ENCODE data around the gene CTBP2. TPM values are rescaled to one million over a fixed set of nuclear protein-coding genes. Genes with fewer than 3 reads are reported as not detected.
"Not testable (repeated sequence)": the region's sequence is repeated elsewhere in the genome, so short reads cannot be mapped to it uniquely, and the experiment has no call there.

The CTBP2 gene
- total RNA-seq, 6 experiments from 2014 or later, result 70.6 to 86.9 (median 78.8) TPM

- Mint-ChIP-seq H3K36me3 (ENCODE audit: low read depth) (peaks cover 35% of the 10 kb centered on the region), H3K27me3 (ENCODE audit: insufficient read depth) (peaks cover 12% of the 10 kb centered on the region), H3K4me3 (peak overlapping the region; percentile 85), H3K9me3 (no peaks in the 10 kb centered on the region), H3K4me1 (ENCODE audit: low read depth) (peaks cover 64% of the 10 kb centered on the region), H3K27ac (peak overlapping the region; percentile 99)
- no peak for TF ChIP-seq CTCF (IDR thresholded peaks at IDR 0.05)
- DNase-seq, result no peak
Observed at GRCh38 chr10:125082881-125083575, 77.3 kb downstream of the CTBP2 start.

- not testable (repeated sequence) for H3K9me3 Mint-ChIP-seq
Observed at GRCh38 chr10:125082471-125082870, 77.9 kb downstream of the CTBP2 start.

GRCh38 chr10:125081931-125082330 is 78.4 kb downstream of the CTBP2 start:
- Mint-ChIP-seq H3K4me3 (no peak overlapping the region), H3K27ac (peak overlapping the region; percentile 99), H3K4me1 (ENCODE audit: low read depth) (peaks cover 60% of the 10 kb centered on the region), H3K27me3 (ENCODE audit: insufficient read depth) (peaks cover 12% of the 10 kb centered on the region), H3K9me3 (no peaks in the 10 kb centered on the region), H3K36me3 (ENCODE audit: low read depth) (peaks cover 29% of the 10 kb centered on the region)
- DNase-seq, result no peak
- no peak for TF ChIP-seq CTCF (IDR thresholded peaks at IDR 0.05)

More at GRCh38 chr10:125082471-125082870, 77.9 kb downstream of the CTBP2 start:
- not testable (repeated sequence) for H3K4me3 Mint-ChIP-seq, DNase-seq
- Mint-ChIP-seq H3K36me3 (ENCODE audit: low read depth) (peaks cover 29% of the 10 kb centered on the region), H3K4me1 (ENCODE audit: low read depth) (peaks cover 58% of the 10 kb centered on the region), H3K27me3 (ENCODE audit: insufficient read depth) (peaks cover 12% of the 10 kb centered on the region), H3K27ac (peak overlapping the region; percentile 99)

- H3K4me1 Mint-ChIP-seq (ENCODE audit: low read depth), result peaks cover 63% of the 10 kb centered on the region
- H3K4me3 Mint-ChIP-seq, result no peak overlapping the region
- H3K9me3 Mint-ChIP-seq, result no peaks in the 10 kb centered on the region
- no peak for TF ChIP-seq CTCF (IDR thresholded peaks at IDR 0.05)
- peaks cover 32% of the 10 kb centered on the region for H3K36me3 Mint-ChIP-seq (ENCODE audit: low read depth)
- peaks cover 10% of the 10 kb centered on the region for H3K27me3 Mint-ChIP-seq (ENCODE audit: insufficient read depth)
- H3K27ac Mint-ChIP-seq, result peak overlapping the region; percentile 50
- no peak for DNase-seq
Observed at GRCh38 chr10:125080984-125081383, 79.4 kb downstream of the CTBP2 start.

GRCh38 chr10:125080296-125080695 is 80.1 kb downstream of the CTBP2 start:
- H3K36me3 Mint-ChIP-seq (ENCODE audit: low read depth), result peaks cover 35% of the 10 kb centered on the region
- H3K9me3 Mint-ChIP-seq, result no peaks in the 10 kb centered on the region
- H3K27ac Mint-ChIP-seq, result no peak overlapping the region; the same call in 1 of the 2 replicates
- no peak for DNase-seq
- H3K4me1 Mint-ChIP-seq (ENCODE audit: low read depth), result peaks cover 62% of the 10 kb centered on the region
- no peak for TF ChIP-seq CTCF (IDR thresholded peaks at IDR 0.05)
- H3K4me3 Mint-ChIP-seq, result no peak overlapping the region
- H3K27me3 Mint-ChIP-seq (ENCODE audit: insufficient read depth), result peaks cover 8% of the 10 kb centered on the region

GRCh38 chr10:125079091-125079600 is 81.2 kb downstream of the CTBP2 start:
- Mint-ChIP-seq H3K4me1 (ENCODE audit: low read depth) (peaks cover 55% of the 10 kb centered on the region), H3K9me3 (no peaks in the 10 kb centered on the region), H3K27ac (no peak overlapping the region; the same call in 1 of the 2 replicates), H3K36me3 (ENCODE audit: low read depth) (peaks cover 36% of the 10 kb centered on the region), H3K4me3 (no peak overlapping the region), H3K27me3 (ENCODE audit: insufficient read depth) (peaks cover 7% of the 10 kb centered on the region)
- no peak for TF ChIP-seq CTCF (IDR thresholded peaks at IDR 0.05)
- no peak for DNase-seq
